IPS-15b (cell line): Measurements from ENCODE around the gene DLG3.

ENCODE experiments used
- H3K27me3 ChIP-seq: one replicate; pipeline ENCODE4 v1.6.1; 2013; ENCODE audit warnings: low read length; ENCODE audit not compliant: control insufficient read depth, insufficient read depth
- H3K36me3 ChIP-seq: one replicate; pipeline ENCODE4 v1.6.1; 2013; ENCODE audit warnings: low read length; ENCODE audit not compliant: control insufficient read depth, insufficient read depth
- H3K4me1 ChIP-seq: one replicate; pipeline ENCODE4 v1.6.1; 2013; ENCODE audit warnings: mild to moderate bottlenecking, low read length; ENCODE audit not compliant: control insufficient read depth, insufficient read depth
- H3K4me3 ChIP-seq: one replicate; pipeline ENCODE4 v1.5.1; 2013; ENCODE audit warnings: low read depth, low read length
- H3K9ac ChIP-seq: one replicate; pipeline ENCODE4 v1.6.1; 2013; ENCODE audit warnings: low read depth, mild to moderate bottlenecking, low read length
- H3K9me3 ChIP-seq: one replicate; pipeline ENCODE4 v1.6.1; 2013; ENCODE audit warnings: mild to moderate bottlenecking, low read length; ENCODE audit not compliant: control insufficient read depth, insufficient read depth

The DLG3 gene

DNA sequence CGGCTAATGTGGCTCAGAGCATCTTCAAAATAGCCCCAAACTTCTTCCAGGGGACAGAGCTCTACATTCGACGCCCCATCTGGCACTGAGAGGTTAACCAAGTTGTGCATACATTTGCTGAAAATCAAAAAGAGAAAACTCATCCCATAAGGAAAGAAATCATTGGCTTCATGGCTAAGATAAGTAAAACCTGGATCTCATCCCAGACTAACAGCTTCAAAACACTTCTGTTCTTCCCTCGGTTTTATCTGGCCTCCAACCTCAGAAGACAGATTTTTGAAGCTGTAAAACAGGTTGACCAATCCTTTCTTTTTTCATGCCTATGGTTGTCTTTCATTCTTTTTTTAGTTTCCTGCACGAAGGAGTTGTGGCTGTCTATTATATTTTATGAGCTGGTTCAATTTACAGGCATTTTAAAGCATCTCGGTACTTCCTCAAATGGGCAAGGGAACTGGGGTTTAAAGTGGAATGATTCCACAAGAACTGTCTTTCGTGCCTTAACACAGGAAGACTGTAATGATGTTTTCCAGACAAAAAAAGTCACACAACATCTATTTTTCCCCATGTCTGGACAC is 107.6 kb downstream of the DLG3 start:
- Histone ChIP-seq H3K4me1 (no peaks in the 10 kb centered on the region), H3K36me3 (no peaks in the 10 kb centered on the region), H3K27me3 (no peaks in the 10 kb centered on the region), H3K9me3 (no peaks in the 10 kb centered on the region), H3K9ac (no peak overlapping the region), H3K4me3 (no peak overlapping the region)

DNA sequence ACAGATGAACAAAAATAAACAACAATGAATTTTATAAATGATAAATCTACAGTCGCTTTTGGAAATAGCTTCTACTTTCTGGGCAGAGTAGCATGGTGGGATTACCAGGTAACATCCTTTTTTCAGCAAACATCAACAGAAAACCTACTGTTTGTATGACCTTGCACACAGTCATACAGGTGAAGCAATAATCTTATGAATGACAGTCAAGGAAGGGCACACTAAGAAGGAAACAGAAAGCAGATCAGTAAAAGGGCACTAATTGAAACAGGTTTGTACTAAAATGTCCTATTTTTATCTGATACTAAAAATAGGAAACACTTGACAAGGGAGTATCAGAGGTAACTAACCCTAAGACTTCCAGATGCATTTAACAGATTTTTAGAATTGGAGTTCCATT is 108.9 kb downstream of the DLG3 start:
- H3K4me3 ChIP-seq: no peak overlapping the region

DNA sequence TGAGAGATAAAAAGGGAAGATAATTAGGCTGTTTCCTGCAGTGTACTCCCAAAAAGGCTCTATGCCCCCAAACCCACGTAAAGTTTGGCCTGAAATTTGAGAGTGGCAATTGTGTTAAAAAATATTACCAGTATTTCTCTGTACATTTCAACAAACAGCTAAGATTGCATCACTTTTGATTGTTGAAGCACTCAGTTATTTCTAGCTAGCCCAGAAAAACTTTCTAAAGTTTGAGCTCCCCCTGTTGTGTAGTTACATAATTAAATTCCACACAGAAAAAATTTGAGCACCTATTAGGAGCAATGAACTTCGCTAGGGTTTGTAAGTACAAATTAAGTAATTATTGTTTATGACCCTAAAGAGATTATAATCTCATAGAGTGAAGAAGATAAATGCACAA is 109.4 kb downstream of the DLG3 start:
- Histone ChIP-seq H3K27me3 (no peaks in the 10 kb centered on the region), H3K4me3 (no peak overlapping the region), H3K9ac (no peak overlapping the region), H3K9me3 (no peaks in the 10 kb centered on the region), H3K4me1 (no peaks in the 10 kb centered on the region), H3K36me3 (no peaks in the 10 kb centered on the region)

More for the DNA sequence above, 108.9 kb downstream of the DLG3 start:
- Histone ChIP-seq H3K9ac (no peak overlapping the region), H3K36me3 (no peaks in the 10 kb centered on the region), H3K27me3 (no peaks in the 10 kb centered on the region), H3K9me3 (no peaks in the 10 kb centered on the region), H3K4me1 (no peaks in the 10 kb centered on the region)

DNA sequence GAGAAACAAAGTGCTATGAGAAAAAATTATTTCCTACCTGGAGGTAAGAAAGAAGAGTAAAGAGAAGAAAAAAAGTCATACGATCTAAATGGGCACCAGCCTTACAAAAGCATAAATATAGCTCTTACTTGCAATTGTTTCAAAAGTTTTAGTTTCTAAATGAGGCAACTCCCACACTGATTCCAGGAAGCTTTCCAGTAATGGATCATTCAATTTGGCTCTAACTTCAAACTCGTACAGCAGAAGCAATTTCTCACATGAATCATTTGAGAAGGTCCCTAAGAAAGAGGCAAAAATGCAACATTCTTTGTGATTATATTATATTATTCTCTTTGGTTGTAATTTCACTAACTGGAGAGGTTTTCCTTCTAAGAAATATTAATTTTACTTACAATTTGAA is 109.9 kb downstream of the DLG3 start:
- Histone ChIP-seq H3K4me3 (no peak overlapping the region), H3K9me3 (no peaks in the 10 kb centered on the region), H3K27me3 (no peaks in the 10 kb centered on the region), H3K4me1 (no peaks in the 10 kb centered on the region), H3K36me3 (no peaks in the 10 kb centered on the region), H3K9ac (no peak overlapping the region)

DNA sequence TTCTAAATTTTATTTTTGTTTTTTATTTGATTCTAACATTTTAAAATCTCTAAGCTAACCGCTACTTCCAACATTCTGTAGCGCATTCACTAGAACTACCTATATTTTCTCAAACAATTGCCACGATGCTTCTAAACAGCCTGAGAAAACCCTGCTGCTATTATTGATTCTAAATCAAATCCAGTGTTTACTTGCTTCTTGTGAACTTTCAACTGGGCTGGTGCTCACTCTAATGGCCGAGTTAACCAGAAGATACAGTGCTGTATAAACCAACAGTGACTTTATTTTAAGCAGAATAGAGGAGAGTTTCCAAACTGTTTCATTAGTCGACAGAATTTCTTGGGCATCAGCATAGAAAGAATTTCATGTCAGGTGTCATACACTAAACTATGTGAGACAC is 110.3 kb downstream of the DLG3 start:
- Histone ChIP-seq H3K27me3 (no peaks in the 10 kb centered on the region), H3K9ac (no peak overlapping the region), H3K9me3 (peaks cover 2% of the 10 kb centered on the region), H3K4me3 (no peak overlapping the region), H3K36me3 (no peaks in the 10 kb centered on the region), H3K4me1 (no peaks in the 10 kb centered on the region)
